Fibroblast of pulmonary artery (primary cell): ENCODE measurements around the gene TAS2R38.

ENCODE experiments used
- DNase-seq: peaks from one replicate; pipeline ENCODE4 v3.0.0-alpha.2; 2010; ENCODE audit warnings: low read depth
- H3K4me3 ChIP-seq: replicated peaks from 2 replicates; pipeline ENCODE4 v1.5.1; 2011; ENCODE audit warnings: low read depth, mild to moderate bottlenecking, control low read depth, low read length, moderate library complexity
- TF ChIP-seq, protein P1 (sequence below): IDR thresholded peaks from 2 replicates; pipeline ENCODE4 v1.5.1; 2011; ENCODE audit warnings: mild to moderate bottlenecking, control low read depth, low read length, inconsistent platforms; ENCODE audit errors: missing control alignments

TAS2R38 gene

DNA sequence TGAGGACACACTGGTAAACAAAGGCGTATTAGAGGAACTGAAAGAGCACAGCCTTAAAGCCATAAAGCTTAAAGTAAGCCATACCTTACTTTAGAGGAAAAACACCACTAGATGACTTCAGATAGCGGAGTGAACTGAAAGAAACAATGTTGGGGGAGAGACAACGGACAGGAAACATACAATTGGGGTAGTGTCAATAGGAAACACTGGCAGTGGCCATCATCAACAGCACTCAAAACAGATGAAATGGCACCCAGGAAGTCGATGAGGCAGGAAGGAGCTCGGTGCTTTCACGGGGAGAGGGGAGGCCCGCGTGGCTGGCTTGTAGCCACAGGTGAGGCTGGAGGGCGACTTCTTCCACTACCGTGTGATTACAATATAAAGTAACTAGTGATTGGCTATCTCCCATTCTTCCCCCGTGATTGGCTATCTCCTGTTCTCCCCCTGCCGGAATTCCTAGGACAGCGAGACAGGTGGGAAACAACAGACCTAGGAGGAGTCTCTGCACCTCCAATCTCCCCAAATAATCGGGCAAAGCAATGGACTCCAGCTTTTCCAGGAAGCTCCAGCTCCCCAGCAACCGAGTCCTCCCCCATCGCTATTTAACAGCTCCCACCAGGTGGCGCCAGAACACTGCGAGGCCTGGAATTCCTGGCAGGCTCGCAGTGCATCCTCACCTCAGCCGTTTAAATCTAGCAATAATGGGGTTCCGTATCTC is 2.4 kb upstream of the TAS2R38 start:
- DNase-seq, result peak; percentile 29
- no peak overlapping the region for H3K4me3 ChIP-seq
- TF ChIP-seq, protein P1, sequence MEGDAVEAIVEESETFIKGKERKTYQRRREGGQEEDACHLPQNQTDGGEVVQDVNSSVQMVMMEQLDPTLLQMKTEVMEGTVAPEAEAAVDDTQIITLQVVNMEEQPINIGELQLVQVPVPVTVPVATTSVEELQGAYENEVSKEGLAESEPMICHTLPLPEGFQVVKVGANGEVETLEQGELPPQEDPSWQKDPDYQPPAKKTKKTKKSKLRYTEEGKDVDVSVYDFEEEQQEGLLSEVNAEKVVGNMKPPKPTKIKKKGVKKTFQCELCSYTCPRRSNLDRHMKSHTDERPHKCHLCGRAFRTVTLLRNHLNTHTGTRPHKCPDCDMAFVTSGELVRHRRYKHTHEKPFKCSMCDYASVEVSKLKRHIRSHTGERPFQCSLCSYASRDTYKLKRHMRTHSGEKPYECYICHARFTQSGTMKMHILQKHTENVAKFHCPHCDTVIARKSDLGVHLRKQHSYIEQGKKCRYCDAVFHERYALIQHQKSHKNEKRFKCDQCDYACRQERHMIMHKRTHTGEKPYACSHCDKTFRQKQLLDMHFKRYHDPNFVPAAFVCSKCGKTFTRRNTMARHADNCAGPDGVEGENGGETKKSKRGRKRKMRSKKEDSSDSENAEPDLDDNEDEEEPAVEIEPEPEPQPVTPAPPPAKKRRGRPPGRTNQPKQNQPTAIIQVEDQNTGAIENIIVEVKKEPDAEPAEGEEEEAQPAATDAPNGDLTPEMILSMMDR, result peak; percentile 53

DNA sequence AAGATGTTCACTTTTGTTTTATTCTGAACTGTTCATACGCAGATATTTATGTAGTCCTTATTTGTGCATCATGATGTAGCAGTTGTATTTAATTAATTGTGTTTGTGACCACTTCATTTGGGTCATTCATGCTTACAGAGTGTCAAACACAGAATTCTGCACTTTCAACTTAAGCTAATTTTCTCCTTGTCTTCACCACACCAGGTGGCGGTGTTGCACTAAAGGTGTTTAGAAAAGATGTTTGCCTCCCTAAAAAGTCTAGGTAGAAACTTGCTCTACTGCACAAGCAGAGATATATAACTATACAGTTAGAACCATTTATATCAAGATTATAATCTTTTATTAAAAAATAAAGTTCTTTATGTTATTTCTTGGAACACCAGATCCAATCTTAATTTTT is 1.3 kb upstream of the TAS2R38 start:
- DNase-seq, result no peak

DNA sequence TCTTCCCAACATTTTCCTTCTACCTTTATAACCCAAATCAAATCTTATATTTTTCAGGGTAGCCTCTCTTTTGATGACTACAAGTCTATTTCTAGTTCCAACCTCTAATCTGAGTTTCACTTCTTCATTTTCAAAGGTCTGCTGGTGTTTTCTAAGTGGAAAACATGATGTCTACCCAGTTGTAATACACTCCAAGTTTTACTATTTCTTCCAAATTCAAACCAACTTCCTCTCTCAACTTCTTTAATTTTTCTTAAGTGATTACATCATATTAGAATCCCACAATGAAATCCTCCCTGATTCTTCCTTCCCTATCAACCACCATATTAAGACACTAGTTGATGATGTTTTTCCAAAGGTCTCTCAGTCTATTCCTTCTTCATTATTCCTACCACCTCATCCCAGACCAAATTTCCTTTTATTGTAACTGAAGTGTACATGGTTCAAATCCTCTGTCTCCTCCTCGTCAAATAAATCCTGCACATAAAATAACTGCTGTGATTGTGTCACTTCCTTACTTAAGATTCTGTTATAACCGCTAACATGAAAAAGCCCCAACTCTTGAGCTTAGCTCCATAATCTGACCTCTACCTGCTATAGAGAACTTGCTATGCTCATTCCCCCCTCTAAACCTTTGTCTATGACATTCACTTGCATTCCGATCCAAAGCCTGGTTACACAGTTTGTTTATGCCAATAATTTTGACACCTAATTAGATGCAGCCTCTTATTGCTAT is 12.7 kb downstream of the TAS2R38 start:
- no peak overlapping the region for H3K4me3 ChIP-seq
- TF ChIP-seq, protein P1, result no peak
- no peak for DNase-seq

More for the DNA sequence above, 1.3 kb upstream of the TAS2R38 start:
- TF ChIP-seq, protein P1, result no peak
- H3K4me3 ChIP-seq, result no peak overlapping the region

DNA sequence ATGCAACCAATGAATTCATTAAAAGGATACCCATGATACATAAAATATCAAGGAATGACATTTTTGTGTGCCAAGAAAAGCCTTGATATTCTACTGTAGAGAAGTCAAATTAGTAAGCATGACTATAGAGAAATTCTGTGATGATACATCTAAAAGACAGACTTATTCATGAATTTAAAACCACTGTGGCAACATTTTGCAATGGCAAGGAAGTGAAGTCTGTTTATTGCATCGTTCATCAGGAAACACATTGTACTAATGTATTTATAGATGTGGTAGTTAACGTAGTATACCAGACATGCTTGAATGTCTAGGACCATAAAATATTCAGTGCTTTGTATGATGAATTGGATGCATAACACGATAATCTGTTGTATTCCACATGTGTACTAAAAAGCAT is 17.5 kb downstream of the TAS2R38 start:
- TF ChIP-seq, protein P1, result no peak
- no peak overlapping the region for H3K4me3 ChIP-seq
- no peak for DNase-seq

DNA sequence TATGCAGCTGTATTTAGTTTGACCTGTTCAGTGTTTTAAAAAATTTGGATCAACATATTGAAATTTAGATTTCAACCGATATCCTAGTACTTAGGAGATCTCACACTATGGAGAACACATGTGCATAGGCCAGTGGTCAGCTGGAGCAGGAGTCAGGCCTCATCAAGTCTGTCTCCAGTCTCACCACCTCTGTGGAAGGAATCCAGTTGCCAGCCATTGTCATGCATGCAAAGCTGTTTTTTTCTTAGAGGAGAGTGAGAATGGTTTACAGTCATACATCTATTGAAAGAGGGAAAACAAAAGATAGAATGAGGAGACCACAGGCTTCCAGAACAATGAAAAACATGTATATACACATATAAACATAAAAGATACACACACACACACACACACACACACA is 19.2 kb downstream of the TAS2R38 start:
- DNase-seq, result no peak
- TF ChIP-seq, protein P1, result no peak

DNA sequence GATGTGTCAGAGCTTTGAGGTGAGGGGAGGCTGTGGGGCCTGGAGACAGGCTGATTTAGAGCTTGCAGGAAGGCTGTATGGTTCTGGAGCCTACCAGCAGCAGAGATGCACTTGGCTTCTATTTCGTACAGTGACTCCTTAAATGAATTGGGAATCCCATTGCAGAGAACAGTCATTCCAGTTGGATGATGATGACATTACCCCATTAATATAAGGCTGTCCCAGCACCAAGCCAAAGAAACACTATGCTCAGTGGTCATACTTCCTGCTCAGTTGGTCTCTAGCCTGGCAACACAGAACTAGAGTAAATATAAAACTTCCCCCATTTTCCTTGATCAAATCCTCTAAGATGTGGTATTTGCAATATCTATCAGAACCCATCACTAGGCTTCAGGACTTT is 21.1 kb downstream of the TAS2R38 start:
- TF ChIP-seq, protein P1, result no peak
- H3K4me3 ChIP-seq, result no peak overlapping the region
- DNase-seq, result no peak

More for the DNA sequence above, 19.2 kb downstream of the TAS2R38 start:
- H3K4me3 ChIP-seq, result no peak overlapping the region
